Measurements from ENCODE around the gene RAD9A.
A peak's percentile ranks its signal among the peaks of the same experiment; 100 is the strongest.

RAD9A gene

GRCh38 chr11:67353317-67354074, 38.3 kb upstream of the RAD9A start, which contains the start of gene POLD4:
Gene POLD4 (minus strand): TSS chr11:67353546. CDS start chr11:67353399, 147 bp downstream.
- peak; percentile 98 for DNase-seq (ENCODE audit: extremely low spot score)
- ChIA-PET CTCF (interaction anchor here (1.0 to 37.4 kb wide), 11 partner anchors 8 to 261 kb away, joined by 3 to 1573 read pairs (median 4); partner anchors contain the start of genes CLCF1, CORO1B, GRK2 and PPP1CA), POLR2A (interaction anchor here (0.6 to 1.5 kb wide), 12 partner anchors 8 to 113 kb away, joined by 3 to 7 read pairs (median 4); partner anchors contain the start of genes PPP1CA and RAD9A)
- TF ChIP-seq, protein P1, sequence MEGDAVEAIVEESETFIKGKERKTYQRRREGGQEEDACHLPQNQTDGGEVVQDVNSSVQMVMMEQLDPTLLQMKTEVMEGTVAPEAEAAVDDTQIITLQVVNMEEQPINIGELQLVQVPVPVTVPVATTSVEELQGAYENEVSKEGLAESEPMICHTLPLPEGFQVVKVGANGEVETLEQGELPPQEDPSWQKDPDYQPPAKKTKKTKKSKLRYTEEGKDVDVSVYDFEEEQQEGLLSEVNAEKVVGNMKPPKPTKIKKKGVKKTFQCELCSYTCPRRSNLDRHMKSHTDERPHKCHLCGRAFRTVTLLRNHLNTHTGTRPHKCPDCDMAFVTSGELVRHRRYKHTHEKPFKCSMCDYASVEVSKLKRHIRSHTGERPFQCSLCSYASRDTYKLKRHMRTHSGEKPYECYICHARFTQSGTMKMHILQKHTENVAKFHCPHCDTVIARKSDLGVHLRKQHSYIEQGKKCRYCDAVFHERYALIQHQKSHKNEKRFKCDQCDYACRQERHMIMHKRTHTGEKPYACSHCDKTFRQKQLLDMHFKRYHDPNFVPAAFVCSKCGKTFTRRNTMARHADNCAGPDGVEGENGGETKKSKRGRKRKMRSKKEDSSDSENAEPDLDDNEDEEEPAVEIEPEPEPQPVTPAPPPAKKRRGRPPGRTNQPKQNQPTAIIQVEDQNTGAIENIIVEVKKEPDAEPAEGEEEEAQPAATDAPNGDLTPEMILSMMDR (IDR thresholded peaks at IDR 0.05; ENCODE audit: control extremely low read depth, extremely low read depth, low read depth, missing control alignments): no peak

DNA sequence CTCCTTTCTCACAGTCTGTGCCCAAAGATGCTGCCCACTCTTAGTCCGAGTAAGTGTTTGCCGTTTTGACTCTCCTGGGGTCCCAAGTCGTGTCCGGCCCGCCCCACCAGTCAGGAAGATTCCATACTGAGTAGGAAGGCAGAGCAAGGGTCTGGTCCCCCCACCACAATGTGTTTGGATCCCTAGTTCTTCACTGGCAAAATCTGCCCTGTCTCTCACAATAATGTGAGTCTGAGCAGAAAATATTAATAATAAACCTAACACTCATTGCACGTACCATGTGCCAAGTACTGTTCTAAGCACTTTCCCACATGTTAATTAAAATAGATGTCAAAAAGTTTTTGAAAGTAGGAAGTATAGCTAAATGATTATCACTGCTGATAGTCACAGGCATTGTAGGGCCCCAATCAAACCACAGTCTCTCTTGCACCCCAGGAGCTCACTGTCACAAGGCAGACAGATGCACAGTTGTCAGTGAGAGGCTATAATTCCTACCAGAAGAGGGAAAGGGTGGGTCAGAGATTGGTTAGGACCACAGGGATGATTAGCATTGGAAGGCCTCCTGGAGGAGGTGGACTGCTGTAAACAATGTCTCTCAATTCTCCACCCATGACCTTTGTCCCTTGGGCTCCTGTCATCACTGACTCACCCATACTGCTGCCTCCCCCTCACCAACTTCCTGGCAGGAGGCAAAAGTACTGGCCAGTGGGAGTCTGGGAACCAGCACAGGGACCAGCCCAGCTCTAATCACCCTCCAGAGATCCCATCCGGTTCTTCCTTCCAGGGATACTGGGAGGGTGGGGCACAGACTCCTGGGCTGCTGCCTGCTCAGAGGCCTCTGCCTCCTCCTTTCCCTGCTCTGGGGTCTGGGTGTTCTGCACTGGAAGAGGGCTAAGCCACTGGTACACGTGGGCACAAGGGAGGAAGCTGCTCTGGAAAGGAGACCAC, 37.4 kb upstream of the RAD9A start:
- DNase-seq (ENCODE audit: extremely low spot score): peak; percentile 32
- POLR2A ChIA-PET: interaction anchor here (0.6 to 1.5 kb wide), 5 partner anchors 8 to 114 kb away, joined by 3 to 4 read pairs (median 3); partner anchors contain the start of gene RAD9A
- TF ChIP-seq, protein P1 (IDR thresholded peaks at IDR 0.05; ENCODE audit: control extremely low read depth, extremely low read depth, low read depth, missing control alignments): no peak
- CTCF ChIA-PET: interaction anchor here (1.1 to 37.4 kb wide), 9 partner anchors 8 to 260 kb away, joined by 3 to 1573 read pairs (median 4); partner anchors contain the start of genes CLCF1, CORO1B, PPP1CA and RAD9A

DNA sequence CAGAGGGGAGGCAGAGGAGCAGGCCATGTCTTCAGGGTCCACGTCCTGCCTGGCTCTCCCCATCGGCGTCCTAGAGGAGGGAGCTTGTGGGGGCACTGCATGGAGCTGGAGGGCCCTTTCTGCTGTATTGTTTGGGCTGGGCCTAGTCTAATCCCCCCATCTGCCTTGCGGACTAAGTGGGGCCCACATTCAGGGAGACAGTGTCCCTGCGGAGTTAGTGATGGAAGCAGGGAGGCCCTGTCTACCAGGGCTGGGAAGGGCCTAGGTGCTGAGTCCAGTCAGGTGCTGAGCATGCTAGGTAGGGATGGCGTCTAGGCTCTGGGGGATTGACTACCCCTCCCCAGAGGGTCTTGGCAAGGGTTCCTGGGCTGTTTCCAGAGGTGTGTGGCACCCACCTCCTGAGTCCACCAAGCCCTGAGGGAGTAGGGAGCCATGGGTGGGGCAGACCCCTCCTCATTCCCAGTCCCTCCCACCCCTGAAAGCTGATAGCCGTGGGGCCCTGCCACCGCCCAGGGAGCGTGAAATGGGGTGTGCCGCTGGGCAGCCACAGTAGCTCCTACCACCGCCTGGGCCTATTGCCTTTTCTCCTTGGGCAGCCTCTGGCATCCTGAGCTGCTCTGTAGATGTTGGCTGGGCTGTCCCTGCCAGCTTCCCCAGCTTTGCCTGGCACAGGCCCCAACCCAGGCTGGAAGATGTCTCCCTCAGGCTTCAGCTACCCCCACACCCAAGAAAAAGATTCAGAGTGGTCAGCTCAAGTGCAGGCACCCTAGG, 36.6 kb upstream of the RAD9A start:
- ChIA-PET POLR2A (no interaction called here), CTCF (interaction anchor here (1.0 to 37.4 kb wide), 7 partner anchors 7 to 161 kb away, joined by 3 to 1573 read pairs (median 14); partner anchors contain the start of genes CDK2AP2, CLCF1, PPP1CA and RAD9A)
- TF ChIP-seq, protein P1 (IDR thresholded peaks at IDR 0.05; ENCODE audit: control extremely low read depth, extremely low read depth, low read depth, missing control alignments): no peak
- DNase-seq (ENCODE audit: extremely low spot score): peak; percentile 5

- CTCF ChIA-PET: interaction anchor here (0.8 to 37.4 kb wide), 13 partner anchors 16 to 304 kb away, joined by 3 to 1573 read pairs (median 4); partner anchors contain the start of genes CDK2AP2, CLCF1, KDM2A and NUDT8
- TF ChIP-seq, protein P1 (IDR thresholded peaks at IDR 0.05; ENCODE audit: control extremely low read depth, extremely low read depth, low read depth, missing control alignments): no peak
- peak; percentile 1 for DNase-seq (ENCODE audit: extremely low spot score)
- POLR2A ChIA-PET: interaction anchor here (0.8 kb wide), 1 partner anchor 27 kb away, joined by 4 read pairs; no protein-coding TSS in a partner anchor
Measured at GRCh38 chr11:67355794-67356386, 35.9 kb upstream of the RAD9A start.

- ChIA-PET CTCF (interaction anchor here (0.8 to 37.4 kb wide), 17 partner anchors 17 to 303 kb away, joined by 3 to 1573 read pairs (median 3); partner anchors contain the start of genes CDK2AP2, CLCF1, KDM2A and NUDT8), POLR2A (interaction anchor here (0.8 kb wide), 1 partner anchor 26 kb away, joined by 4 read pairs; no protein-coding TSS in a partner anchor)
- TF ChIP-seq, protein P1 (IDR thresholded peaks at IDR 0.05; ENCODE audit: control extremely low read depth, extremely low read depth, low read depth, missing control alignments): no peak
- DNase-seq (ENCODE audit: extremely low spot score): no peak
Measured at GRCh38 chr11:67356387-67356863, 35.4 kb upstream of the RAD9A start.

All from GM10248 (cell line).